ENCODE measurements around the gene MSANTD3. TPM values are rescaled to one million over a fixed set of nuclear protein-coding genes. Genes with fewer than 3 reads are reported as not detected.
"Not testable (repeated sequence)": the region's sequence is repeated elsewhere in the genome, so short reads cannot be mapped to it uniquely, and the experiment has no call there.

Gene MSANTD3, protein sequence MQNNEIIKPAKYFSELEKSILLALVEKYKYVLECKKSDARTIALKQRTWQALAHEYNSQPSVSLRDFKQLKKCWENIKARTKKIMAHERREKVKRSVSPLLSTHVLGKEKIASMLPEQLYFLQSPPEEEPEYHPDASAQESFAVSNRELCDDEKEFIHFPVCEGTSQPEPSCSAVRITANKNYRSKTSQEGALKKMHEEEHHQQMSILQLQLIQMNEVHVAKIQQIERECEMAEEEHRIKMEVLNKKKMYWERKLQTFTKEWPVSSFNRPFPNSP
- 23.9 TPM for polyA plus RNA-seq (ENCODE audit: insufficient read length)
- long read RNA-seq, donor 1, transcript MSANTD3-203 (3 exons, 1,362 nt): major isoform, 10 of 22 reads
- long read RNA-seq, donor 1, partial matches to known transcripts: 9 of 22 reads
- long read RNA-seq, donor 1, other reads (novel, unspliced or antisense): 0 of 22 reads
- long read RNA-seq, donor 2, transcript MSANTD3-207 (3 exons, 1,748 nt): minor isoform, 6 of 28 reads
- long read RNA-seq, donor 2, transcript MSANTD3-203 (3 exons, 1,362 nt): major isoform, 12 of 28 reads
- long read RNA-seq, donor 2, partial matches to known transcripts: 10 of 28 reads
- long read RNA-seq, donor 2, other reads (novel, unspliced or antisense): 0 of 28 reads
- long read RNA-seq, donor 3, transcript MSANTD3-203 (3 exons, 1,362 nt): major isoform, 6 of 32 reads
- long read RNA-seq, donor 3, partial matches to known transcripts: 22 of 32 reads
- long read RNA-seq, donor 3, other reads (novel, unspliced or antisense): 0 of 32 reads
- long read RNA-seq, donor 4, partial matches to known transcripts: 0 of 2 reads
- long read RNA-seq, donor 4, other reads (novel, unspliced or antisense): 0 of 2 reads
- long read RNA-seq, donor 5, transcript MSANTD3-203 (3 exons, 1,362 nt): major isoform, 13 of 32 reads
- long read RNA-seq, donor 5, transcript MSANTD3-207 (3 exons, 1,748 nt): minor isoform, 6 of 32 reads
- long read RNA-seq, donor 5, partial matches to known transcripts: 13 of 32 reads
- long read RNA-seq, donor 5, other reads (novel, unspliced or antisense): 0 of 32 reads
- long read RNA-seq, donor 6, transcript MSANTD3-203 (3 exons, 1,362 nt): major isoform, 14 of 23 reads
- long read RNA-seq, donor 6, partial matches to known transcripts: 8 of 23 reads
- long read RNA-seq, donor 6, other reads (novel, unspliced or antisense): 0 of 23 reads
- long read RNA-seq, donor 7, transcript MSANTD3-203 (3 exons, 1,362 nt): major isoform, 13 of 45 reads
- long read RNA-seq, donor 7, transcript MSANTD3-207 (3 exons, 1,748 nt): minor isoform, 8 of 45 reads
- long read RNA-seq, donor 7, partial matches to known transcripts: 24 of 45 reads
- long read RNA-seq, donor 7, other reads (novel, unspliced or antisense): 0 of 45 reads
- long read RNA-seq, donor 8, transcript MSANTD3-203 (3 exons, 1,362 nt): major isoform, 7 of 8 reads
- long read RNA-seq, donor 8, partial matches to known transcripts: 0 of 8 reads
- long read RNA-seq, donor 8, other reads (novel, unspliced or antisense): 0 of 8 reads

- peak; percentile 60 for DNase-seq
These were observed at the start of gene MSANTD3 for GRCh38 chr9:100426530-100427365. Gene MSANTD3 (plus strand): TSS chr9:100427143. CDS start chr9:100441939, 14,796 bp downstream.

DNA sequence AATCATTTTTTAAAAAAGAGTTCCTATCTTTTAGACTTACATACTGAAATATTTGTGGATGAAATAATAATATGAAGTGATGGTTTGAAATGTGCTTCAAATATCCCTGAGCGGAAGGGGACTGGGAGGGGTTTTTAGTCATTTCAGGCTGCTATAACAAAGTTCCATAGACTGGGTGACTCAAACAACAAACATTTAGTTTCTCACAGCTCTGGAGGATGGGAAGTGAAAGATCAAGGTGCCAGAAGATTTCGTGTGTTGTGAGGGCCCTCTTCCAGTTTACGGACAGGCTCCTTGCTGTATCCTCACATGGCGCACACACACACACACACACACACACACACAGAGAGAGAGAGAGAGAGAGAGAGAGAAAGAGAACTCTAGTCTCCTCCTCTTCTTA, 47.1 kb upstream of the MSANTD3 start:
- no peak for DNase-seq

- not testable (repeated sequence) for DNase-seq
These were observed 34.0 kb upstream of the MSANTD3 start for GRCh38 chr9:100392989-100393388.

- DNase-seq: no peak
These were observed 32.8 kb upstream of the MSANTD3 start for GRCh38 chr9:100394032-100394695.

DNA sequence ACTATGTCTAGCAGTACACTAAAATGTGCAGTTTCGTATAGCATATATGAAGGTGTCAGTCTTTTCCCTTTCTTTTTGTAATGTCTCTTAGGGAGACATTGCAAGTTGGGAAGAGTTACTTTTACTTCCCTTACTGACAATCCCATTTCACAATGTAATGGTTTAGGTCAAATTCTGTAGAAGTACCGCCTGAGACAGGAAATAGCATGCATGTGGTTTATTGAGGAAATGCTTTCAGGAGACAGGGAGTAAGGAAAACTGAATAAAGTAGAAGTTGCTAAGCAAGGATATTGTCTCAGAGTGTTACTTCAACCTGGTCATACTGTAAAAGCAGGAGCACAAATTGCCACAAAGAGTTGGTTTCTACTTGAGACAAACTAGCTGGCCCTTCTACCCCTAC, 32.1 kb upstream of the MSANTD3 start:
- no peak for DNase-seq

- no peak for DNase-seq
These were observed 30.2 kb upstream of the MSANTD3 start for GRCh38 chr9:100396769-100397168.

DNA sequence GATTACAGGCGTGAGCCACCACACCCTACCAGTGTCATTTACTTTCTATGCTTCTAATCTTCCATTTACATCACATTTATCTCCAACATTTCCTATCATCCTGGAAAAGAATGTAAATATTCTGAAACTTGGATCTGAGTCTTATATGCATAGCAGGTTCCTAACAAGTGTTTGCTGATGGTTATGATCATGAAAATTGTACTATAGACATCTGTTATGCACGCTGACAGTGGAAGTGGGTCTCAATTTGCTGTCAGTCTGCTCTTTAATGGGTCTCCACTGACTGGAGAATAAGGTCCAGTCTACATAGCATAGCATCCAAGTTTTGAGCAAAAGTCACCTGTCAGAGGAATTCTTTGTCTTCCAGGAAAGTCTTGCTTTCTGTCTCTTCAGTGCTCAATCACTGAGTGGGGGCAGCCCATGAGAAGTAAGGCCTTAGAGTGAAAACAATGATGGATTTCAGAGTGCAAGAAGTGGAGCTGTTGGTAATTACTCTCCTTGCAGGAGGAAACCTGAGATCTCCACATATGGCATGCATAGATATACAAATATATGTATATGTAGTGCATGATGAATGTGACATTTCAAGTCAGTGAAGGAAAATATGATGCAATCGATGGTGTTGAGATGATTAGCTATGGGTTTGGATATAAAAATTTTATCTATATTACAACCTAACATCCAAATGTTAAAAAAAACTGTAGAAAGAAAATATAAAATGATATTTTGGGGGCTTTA, 29.2 kb upstream of the MSANTD3 start:
- no peak for DNase-seq

DNA sequence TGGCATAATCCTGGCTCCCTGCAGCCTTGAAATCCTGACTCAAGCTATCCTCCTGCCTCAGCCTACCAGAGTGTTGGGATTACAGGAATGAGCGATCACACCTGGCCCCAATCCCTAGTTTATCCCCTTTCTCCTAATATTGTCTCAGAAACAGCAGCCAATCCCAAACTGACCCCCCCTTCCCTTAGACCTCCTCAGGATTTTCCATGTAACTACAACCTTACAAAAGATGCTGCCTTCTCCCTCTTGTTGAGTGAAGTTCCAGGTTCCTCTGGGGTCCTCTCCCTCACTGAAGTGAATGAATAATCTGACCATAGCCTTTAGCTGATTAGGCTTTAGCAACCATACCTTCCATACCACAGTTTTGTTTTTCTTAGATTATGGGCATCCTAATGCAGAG, 25.9 kb upstream of the MSANTD3 start:
- DNase-seq: no peak

DNA sequence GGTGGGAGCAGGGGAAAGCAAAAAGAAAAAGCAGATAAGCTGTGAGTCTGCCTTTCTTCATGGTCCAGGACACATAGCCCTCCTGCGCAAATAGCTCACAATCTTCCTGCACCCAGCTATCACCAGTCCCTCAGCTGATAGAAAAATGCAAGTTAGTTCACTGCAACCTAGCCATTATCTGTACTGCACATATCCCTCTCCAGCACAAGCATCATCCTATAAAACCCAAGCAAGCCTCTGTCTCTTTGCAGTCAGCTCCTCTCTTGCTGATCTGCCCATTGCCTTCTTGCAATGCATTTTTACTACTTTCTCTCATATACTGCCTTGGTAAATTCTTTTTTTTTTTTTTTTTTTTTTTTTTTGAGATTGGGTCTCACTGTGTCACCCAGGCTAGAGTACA, 20.0 kb upstream of the MSANTD3 start:
- no peak for DNase-seq

DNA sequence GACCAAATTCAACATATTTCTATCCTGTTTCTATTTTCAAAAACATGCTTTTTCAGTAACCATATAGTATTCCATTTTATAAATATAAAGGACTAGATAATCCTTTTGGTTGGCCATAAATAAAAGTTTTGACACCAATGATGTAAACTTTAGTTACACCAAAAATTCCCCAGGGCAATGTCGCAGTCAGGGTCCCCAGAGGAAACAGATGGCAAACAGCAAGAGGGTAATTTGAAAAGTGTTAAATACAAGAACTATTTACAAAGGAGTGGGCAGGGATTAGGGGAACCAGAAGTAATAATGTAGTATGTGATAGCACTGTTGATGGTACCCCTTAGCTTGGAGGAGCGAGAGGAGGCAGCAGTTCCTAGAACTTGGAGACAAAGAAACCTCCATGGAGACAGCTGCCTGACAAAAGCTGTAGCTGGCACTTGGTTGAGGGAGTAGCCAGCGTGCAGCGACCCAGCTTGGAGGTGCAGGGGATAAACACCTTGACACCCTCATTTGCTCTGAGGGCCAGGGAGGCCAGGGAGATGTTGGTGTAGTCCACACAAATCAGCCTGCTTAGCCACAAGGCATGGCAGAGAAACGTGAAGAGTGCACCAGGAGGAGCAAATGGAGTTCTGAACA, 18.3 kb upstream of the MSANTD3 start:
- no peak for DNase-seq

GRCh38 chr9:100409176-100409556, 17.8 kb upstream of the MSANTD3 start:
- no peak for DNase-seq

DNA sequence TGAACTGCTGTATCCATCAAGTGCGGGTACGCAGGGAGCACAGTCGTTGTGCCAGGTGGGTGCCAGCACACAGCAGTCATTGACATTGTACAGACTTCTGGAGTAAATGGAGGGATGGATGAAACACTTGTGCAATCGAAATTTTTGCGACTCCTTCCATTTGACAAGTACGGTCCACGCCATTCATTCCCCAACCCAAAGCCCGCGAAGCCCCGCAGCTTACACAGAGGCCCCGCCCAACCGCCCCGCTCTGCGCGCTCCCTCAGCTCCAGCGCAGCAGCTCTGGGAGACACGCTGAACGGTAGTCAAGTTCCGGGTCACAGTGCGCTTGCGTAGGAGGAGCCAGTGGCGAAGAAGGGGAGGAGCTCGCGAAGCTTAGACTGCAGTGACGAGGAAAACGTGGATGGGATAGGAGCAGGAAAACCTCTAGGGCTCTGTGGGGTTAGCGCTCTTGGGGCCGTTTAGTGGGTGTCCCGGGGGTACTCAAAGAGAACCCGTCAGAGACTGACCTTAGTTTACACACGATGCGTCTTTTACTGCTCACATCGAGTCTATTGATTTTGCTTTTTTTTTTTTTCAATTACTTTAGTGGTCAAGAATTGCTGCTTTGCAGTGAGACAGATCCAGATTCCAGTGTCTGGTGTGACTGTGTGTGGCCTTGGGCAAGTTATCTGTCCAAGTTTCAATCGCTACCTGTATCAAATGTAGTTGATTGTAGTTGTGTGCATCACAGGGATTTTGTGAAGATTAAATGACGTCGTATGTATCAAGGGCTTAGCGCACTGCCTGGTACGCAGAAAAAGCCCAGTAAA, 15.3 kb upstream of the MSANTD3 start:
- DNase-seq: peak; percentile 89

DNA sequence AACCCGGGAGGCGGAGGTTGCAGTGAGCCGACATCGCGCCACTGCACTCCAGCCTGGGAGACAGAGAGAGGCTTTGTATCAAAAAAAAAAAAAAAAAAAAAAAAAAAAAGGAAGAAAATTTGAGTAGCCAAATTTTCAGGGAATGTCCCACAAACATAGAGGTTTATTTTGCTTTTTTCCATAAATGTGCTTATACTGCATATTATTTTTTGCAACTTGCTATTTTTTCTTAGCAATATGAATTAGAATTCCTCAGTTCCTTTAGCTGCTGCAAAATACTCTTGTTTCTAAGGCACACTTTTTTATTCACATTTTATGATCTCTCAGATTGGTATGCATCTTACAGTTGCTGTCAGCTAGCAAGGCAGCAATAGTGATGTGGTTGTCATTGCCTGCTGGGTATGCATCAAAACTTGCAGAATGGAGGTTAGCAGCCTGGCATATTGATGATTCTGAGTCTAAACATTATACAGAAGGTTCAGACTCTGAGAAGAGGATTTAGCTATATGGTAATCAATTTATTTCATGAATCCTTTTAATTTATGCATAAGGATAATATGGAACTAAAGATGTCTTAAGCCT, 13.0 kb upstream of the MSANTD3 start:
- no peak for DNase-seq

DNA sequence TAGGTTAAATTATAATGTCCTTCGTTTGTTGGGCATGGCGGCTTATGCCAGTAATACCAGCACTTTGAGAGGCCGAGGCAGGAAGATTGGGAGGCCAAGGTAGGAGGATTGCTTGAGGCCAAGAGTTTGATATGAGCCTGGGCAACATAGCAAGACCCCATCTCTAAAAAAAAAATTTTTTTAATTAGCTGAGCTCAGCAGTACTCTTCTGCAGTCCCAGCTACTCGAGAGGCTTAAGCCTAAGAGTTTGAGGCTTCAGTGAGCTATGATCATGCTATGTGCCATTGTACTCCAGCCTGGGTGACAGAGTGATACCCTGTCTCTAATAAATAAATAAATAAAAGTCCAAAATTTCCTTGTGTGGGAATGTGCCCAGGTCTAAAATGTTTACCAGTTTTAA, 9.1 kb upstream of the MSANTD3 start:
- DNase-seq: no peak

- DNase-seq: no peak
These were observed 7.8 kb upstream of the MSANTD3 start for GRCh38 chr9:100419166-100419565.

DNA sequence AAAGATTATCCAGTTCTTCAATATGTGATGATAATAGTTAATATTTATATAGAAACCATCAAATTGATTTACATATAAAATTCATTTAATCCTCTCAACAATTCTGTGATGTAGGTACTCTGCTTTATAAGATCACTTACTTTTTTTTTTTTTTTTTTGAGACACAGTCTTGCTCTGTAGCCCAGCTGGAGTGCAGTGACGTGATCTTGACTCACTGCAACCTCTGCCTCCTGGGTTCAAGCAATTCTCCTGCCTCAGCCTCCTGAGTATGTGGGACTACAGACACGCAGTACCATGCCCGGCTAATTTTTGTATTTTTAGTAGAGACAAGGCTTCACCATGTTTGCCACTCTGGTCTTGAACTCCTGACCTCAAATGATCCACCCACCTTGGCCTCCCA, 5.8 kb upstream of the MSANTD3 start:
- not testable (repeated sequence) for DNase-seq

GRCh38 chr9:100425758-100426157, 1.2 kb upstream of the MSANTD3 start:
- no peak for DNase-seq

GRCh38 chr9:100426189-100426529, 784 bp upstream of the MSANTD3 start:
- no peak for DNase-seq
